Measurements from ENCODE around the gene SDHAF2.

The SDHAF2 gene

GRCh38 chr11:61486779-61487178, 56.9 kb downstream of the SDHAF2 start:
- Histone ChIP-seq H3K9ac (ENCODE audit: low read depth, low read length) (no peak overlapping the region), H3K27ac (ENCODE audit: low read depth, low read length) (no peak overlapping the region), H3K9me3 (ENCODE audit: insufficient read depth, low read depth, low read length) (no peaks in the 10 kb centered on the region), H3K4me1 (ENCODE audit: insufficient read depth, low read length) (peaks cover 21% of the 10 kb centered on the region), H3K27me3 (ENCODE audit: insufficient read depth, low read length) (no peaks in the 10 kb centered on the region), H3K4me3 (ENCODE audit: low read length) (no peak overlapping the region), H3K36me3 (ENCODE audit: insufficient read depth, low read length) (no peaks in the 10 kb centered on the region)
- WGBS: 73% methylated on average over 5 of the region's 5 CpGs

DNA sequence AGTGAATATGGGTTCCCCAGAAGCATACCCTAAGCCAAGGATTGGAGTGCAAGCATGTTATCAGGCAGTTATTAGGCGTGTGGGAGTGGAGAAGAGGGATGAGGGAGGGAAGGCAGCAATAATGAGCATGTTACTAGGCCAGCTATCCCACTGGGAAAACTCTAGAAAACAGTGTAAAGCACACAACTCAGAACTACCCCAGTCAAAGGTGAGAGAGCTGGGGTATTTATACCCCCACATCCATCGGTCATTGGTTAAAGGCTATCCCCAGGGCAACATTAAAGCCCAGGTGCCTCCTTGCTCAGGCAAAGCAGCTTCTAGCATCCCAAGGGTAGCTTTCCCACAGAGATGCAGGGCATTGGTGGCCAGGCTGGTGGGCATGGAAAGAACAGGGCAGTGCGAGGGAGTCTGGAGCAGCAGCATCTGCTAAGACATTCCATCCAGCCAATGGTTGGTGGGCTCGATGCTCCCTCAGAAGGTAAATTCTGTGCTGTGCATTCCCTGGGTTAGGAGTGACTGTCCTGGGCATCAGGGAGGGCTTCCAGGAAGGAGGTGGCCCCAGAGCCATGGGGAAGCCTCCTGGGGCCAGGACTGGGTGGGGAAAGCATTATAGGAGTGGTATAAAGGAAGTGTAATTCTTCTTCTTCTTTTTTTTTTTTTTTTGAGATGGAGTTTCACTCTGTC, 57.6 kb downstream of the SDHAF2 start:
- H3K9ac ChIP-seq (ENCODE audit: low read depth, low read length): no peak overlapping the region
- H3K4me1 ChIP-seq (ENCODE audit: insufficient read depth, low read length): peaks cover 19% of the 10 kb centered on the region
- no peaks in the 10 kb centered on the region for H3K9me3 ChIP-seq (ENCODE audit: insufficient read depth, low read depth, low read length)
- H3K36me3 ChIP-seq (ENCODE audit: insufficient read depth, low read length): no peaks in the 10 kb centered on the region
- no peak overlapping the region for H3K27ac ChIP-seq (ENCODE audit: low read depth, low read length)
- H3K4me3 ChIP-seq (ENCODE audit: low read length): no peak overlapping the region
- H3K27me3 ChIP-seq (ENCODE audit: insufficient read depth, low read length): no peaks in the 10 kb centered on the region
- 90% methylated on average over 4 of the region's 4 CpGs for WGBS

- Histone ChIP-seq H3K9ac (ENCODE audit: low read depth, low read length) (peak overlapping the region; percentile 21; the same call in 1 of the 2 replicates), H3K27ac (ENCODE audit: low read depth, low read length) (no peak overlapping the region), H3K9me3 (ENCODE audit: insufficient read depth, low read depth, low read length) (no peaks in the 10 kb centered on the region), H3K4me3 (ENCODE audit: low read length) (peak overlapping the region; percentile 33), H3K4me1 (ENCODE audit: insufficient read depth, low read length) (peaks cover 16% of the 10 kb centered on the region), H3K27me3 (ENCODE audit: insufficient read depth, low read length) (no peaks in the 10 kb centered on the region), H3K36me3 (ENCODE audit: insufficient read depth, low read length) (no peaks in the 10 kb centered on the region)
- 7% methylated on average over 19 of the region's 19 CpGs for WGBS
These were observed 58.8 kb downstream of the SDHAF2 start for GRCh38 chr11:61488651-61489291.

DNA sequence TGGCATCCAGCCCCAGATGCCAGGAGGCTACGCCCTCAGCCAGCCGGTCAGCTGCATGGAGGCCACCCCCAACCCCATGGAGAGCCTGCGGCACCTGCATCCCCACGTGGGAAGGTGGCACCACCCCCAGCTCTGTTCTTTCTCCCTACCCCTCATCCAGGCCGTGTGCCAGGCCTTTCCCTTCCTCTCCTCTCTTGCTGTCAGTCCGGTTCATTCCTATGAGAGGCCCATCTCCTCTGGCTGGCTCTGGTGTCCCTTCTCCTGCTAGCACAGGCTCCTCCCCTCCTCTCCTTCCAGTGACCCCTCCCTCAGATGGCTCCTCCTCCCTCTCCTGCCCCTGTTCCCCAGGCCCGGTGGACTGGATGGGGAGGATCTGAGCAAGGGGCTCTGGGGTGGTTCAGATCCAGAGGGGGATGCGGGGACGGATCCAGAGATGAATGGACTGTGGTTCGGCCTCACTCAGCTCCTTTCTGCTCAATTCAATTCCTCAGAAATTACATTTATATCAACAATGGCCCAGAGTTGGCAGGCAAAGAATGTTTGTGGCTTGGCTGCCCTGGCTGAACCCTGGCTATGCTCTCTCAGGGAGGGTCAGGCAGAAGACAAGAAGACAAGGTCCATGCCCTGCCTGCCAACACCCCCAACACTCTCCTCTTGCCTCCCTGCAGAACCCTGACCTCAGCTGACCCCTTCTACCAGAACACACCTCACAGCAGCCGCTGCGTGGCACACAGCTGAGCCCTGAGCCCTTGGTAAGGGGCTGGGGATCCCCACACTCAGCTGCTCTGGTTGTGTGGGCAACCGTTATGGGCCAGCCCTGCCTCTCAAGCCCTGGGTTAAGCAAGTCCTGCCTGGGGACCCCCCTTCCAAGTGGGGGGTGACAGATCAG, 60.2 kb downstream of the SDHAF2 start:
- WGBS: 71% methylated on average over 13 of the region's 13 CpGs
- no peak overlapping the region for H3K9ac ChIP-seq (ENCODE audit: low read depth, low read length)
- no peaks in the 10 kb centered on the region for H3K36me3 ChIP-seq (ENCODE audit: insufficient read depth, low read length)
- H3K4me3 ChIP-seq (ENCODE audit: low read length): no peak overlapping the region
- H3K9me3 ChIP-seq (ENCODE audit: insufficient read depth, low read depth, low read length): no peaks in the 10 kb centered on the region
- peaks cover 16% of the 10 kb centered on the region for H3K4me1 ChIP-seq (ENCODE audit: insufficient read depth, low read length)
- H3K27me3 ChIP-seq (ENCODE audit: insufficient read depth, low read length): no peaks in the 10 kb centered on the region
- no peak overlapping the region for H3K27ac ChIP-seq (ENCODE audit: low read depth, low read length)

- H3K27ac ChIP-seq (ENCODE audit: low read depth, low read length): no peak overlapping the region
- no peaks in the 10 kb centered on the region for H3K9me3 ChIP-seq (ENCODE audit: insufficient read depth, low read depth, low read length)
- peaks cover 16% of the 10 kb centered on the region for H3K4me1 ChIP-seq (ENCODE audit: insufficient read depth, low read length)
- no peaks in the 10 kb centered on the region for H3K36me3 ChIP-seq (ENCODE audit: insufficient read depth, low read length)
- H3K9ac ChIP-seq (ENCODE audit: low read depth, low read length): no peak overlapping the region
- no peaks in the 10 kb centered on the region for H3K27me3 ChIP-seq (ENCODE audit: insufficient read depth, low read length)
- WGBS: 93% methylated on average over 12 of the region's 12 CpGs
- H3K4me3 ChIP-seq (ENCODE audit: low read length): no peak overlapping the region
These were observed 61.9 kb downstream of the SDHAF2 start for GRCh38 chr11:61491736-61492395.

GRCh38 chr11:61494381-61494961, 64.5 kb downstream of the SDHAF2 start:
- Histone ChIP-seq H3K9me3 (ENCODE audit: insufficient read depth, low read depth, low read length) (no peaks in the 10 kb centered on the region), H3K36me3 (ENCODE audit: insufficient read depth, low read length) (no peaks in the 10 kb centered on the region), H3K4me1 (ENCODE audit: insufficient read depth, low read length) (peaks cover 9% of the 10 kb centered on the region), H3K27me3 (ENCODE audit: insufficient read depth, low read length) (peaks cover 5% of the 10 kb centered on the region; the same call in 1 of the 2 replicates), H3K9ac (ENCODE audit: low read depth, low read length) (no peak overlapping the region), H3K4me3 (ENCODE audit: low read length) (no peak overlapping the region), H3K27ac (ENCODE audit: low read depth, low read length) (no peak overlapping the region)
- 86% methylated on average over 9 of the region's 9 CpGs for WGBS

GRCh38 chr11:61495801-61496601, 66.1 kb downstream of the SDHAF2 start:
- peaks cover 12% of the 10 kb centered on the region for H3K4me1 ChIP-seq (ENCODE audit: insufficient read depth, low read length)
- no peaks in the 10 kb centered on the region for H3K9me3 ChIP-seq (ENCODE audit: insufficient read depth, low read depth, low read length)
- peaks cover 5% of the 10 kb centered on the region; the same call in 1 of the 2 replicates for H3K27me3 ChIP-seq (ENCODE audit: insufficient read depth, low read length)
- WGBS: 89% methylated on average over 26 of the region's 26 CpGs
- H3K9ac ChIP-seq (ENCODE audit: low read depth, low read length): no peak overlapping the region
- no peak overlapping the region for H3K27ac ChIP-seq (ENCODE audit: low read depth, low read length)
- no peak overlapping the region for H3K4me3 ChIP-seq (ENCODE audit: low read length)
- no peaks in the 10 kb centered on the region for H3K36me3 ChIP-seq (ENCODE audit: insufficient read depth, low read length)
